SJSA1 (cell line): Measurements from ENCODE around the gene BARX1. TPM values are rescaled to one million over a fixed set of nuclear protein-coding genes. Genes with fewer than 3 reads are reported as not detected.
"Not testable (repeated sequence)": the region's sequence is repeated elsewhere in the genome, so short reads cannot be mapped to it uniquely, and the experiment has no call there.

Source experiments
- DNase-seq, 2 experiments: peaks; one replicate each; pipeline ENCODE4 v3.0.0-alpha.2; 2015 to 2020; ENCODE audit warnings: low spot score in 2 of 2, low read depth in 1 of 2
- H3K27ac ChIP-seq: fragments of 250-450 bp; sonication (Bioruptor Pico); 2 replicates; pipeline ENCODE4 v1.5.1; 2020; ENCODE audit warnings: mild to moderate bottlenecking, moderate library complexity
- H3K27me3 ChIP-seq: fragments of 250-450 bp; sonication (Bioruptor Pico); replicated peaks from 2 replicates; pipeline ENCODE4 v1.5.1; 2020; ENCODE audit warnings: mild to moderate bottlenecking, moderate library complexity
- H3K36me3 ChIP-seq: fragments of 250-450 bp; sonication (Bioruptor Pico); 2 replicates; pipeline ENCODE4 v1.5.1; 2020; ENCODE audit warnings: mild to moderate bottlenecking
- H3K4me1 ChIP-seq: fragments of 250-450 bp; sonication (Bioruptor Pico); replicated peaks from 2 replicates; pipeline ENCODE4 v1.6.1; 2021; ENCODE audit warnings: mild to moderate bottlenecking
- H3K4me3 ChIP-seq: fragments of 250-450 bp; sonication (Bioruptor Pico); 2 replicates; pipeline ENCODE4 v1.5.1; 2020; ENCODE audit warnings: mild to moderate bottlenecking
- H3K9me3 ChIP-seq: fragments of 250-450 bp; sonication (Bioruptor Pico); replicated peaks from 2 replicates; pipeline ENCODE4 v1.5.1; 2020; ENCODE audit warnings: mild to moderate bottlenecking
- total RNA-seq: library from RNA; depleted of rRNA; stranded (reverse); fragments of >200 nt; shearing (Covaris generic); gene quantifications from 2 replicates; pipeline ENCODE4 v1.2.3, GENCODE V29; 2014

The BARX1 gene
- total RNA-seq, 1 experiment from 2014 or later = not detected

GRCh38 chr9:93976081-93976480, 20.9 kb upstream of the BARX1 start:
- Histone ChIP-seq H3K4me3 (no peak overlapping the region), H3K4me1 (no peaks in the 10 kb centered on the region), H3K27ac (no peak overlapping the region), H3K9me3 (no peaks in the 10 kb centered on the region), H3K27me3 (no peaks in the 10 kb centered on the region), H3K36me3 (no peaks in the 10 kb centered on the region)
- DNase-seq = no peak

GRCh38 chr9:93975262-93975661, 20.1 kb upstream of the BARX1 start:
- Histone ChIP-seq H3K27ac (no peak overlapping the region), H3K27me3 (no peaks in the 10 kb centered on the region), H3K4me3 (no peak overlapping the region), H3K9me3 (no peaks in the 10 kb centered on the region), H3K36me3 (no peaks in the 10 kb centered on the region), H3K4me1 (no peaks in the 10 kb centered on the region)
- DNase-seq = no peak

- DNase-seq = no peak
- Histone ChIP-seq H3K27ac (no peak overlapping the region), H3K36me3 (no peaks in the 10 kb centered on the region), H3K4me3 (no peak overlapping the region), H3K27me3 (no peaks in the 10 kb centered on the region), H3K9me3 (no peaks in the 10 kb centered on the region), H3K4me1 (no peaks in the 10 kb centered on the region)
Measured at GRCh38 chr9:93974151-93974550, 19.0 kb upstream of the BARX1 start.

GRCh38 chr9:93972655-93973054, 17.5 kb upstream of the BARX1 start:
- not testable (repeated sequence) for H3K4me1 ChIP-seq, H3K36me3 ChIP-seq, H3K9me3 ChIP-seq, DNase-seq, H3K27me3 ChIP-seq, H3K27ac ChIP-seq, H3K4me3 ChIP-seq

GRCh38 chr9:93969328-93969661, 14.1 kb upstream of the BARX1 start:
- H3K27me3 ChIP-seq = no peaks in the 10 kb centered on the region
- no peaks in the 10 kb centered on the region for H3K36me3 ChIP-seq
- no peak overlapping the region for H3K27ac ChIP-seq
- no peaks in the 10 kb centered on the region for H3K9me3 ChIP-seq
- DNase-seq = no peak
- no peak overlapping the region for H3K4me3 ChIP-seq
- peaks cover 8% of the 10 kb centered on the region for H3K4me1 ChIP-seq

- no peaks in the 10 kb centered on the region for H3K9me3 ChIP-seq
- DNase-seq = peak in 1 of 2 experiments; percentile 17
- no peak overlapping the region for H3K27ac ChIP-seq
- H3K27me3 ChIP-seq = no peaks in the 10 kb centered on the region
- H3K4me3 ChIP-seq = no peak overlapping the region
- H3K4me1 ChIP-seq = peaks cover 8% of the 10 kb centered on the region
- no peaks in the 10 kb centered on the region for H3K36me3 ChIP-seq
Measured at GRCh38 chr9:93968451-93969327, 13.5 kb upstream of the BARX1 start.

- Histone ChIP-seq H3K4me3 (no peak overlapping the region), H3K27ac (no peak overlapping the region)
Measured at GRCh38 chr9:93967020-93967803, 12.1 kb upstream of the BARX1 start.

GRCh38 chr9:93965830-93966577, 10.8 kb upstream of the BARX1 start:
- H3K27ac ChIP-seq = no peak overlapping the region

More at GRCh38 chr9:93967020-93967803, 12.1 kb upstream of the BARX1 start:
- H3K4me1 ChIP-seq = peaks cover 8% of the 10 kb centered on the region
- DNase-seq = no peak
- no peaks in the 10 kb centered on the region for H3K9me3 ChIP-seq
- no peaks in the 10 kb centered on the region for H3K36me3 ChIP-seq
- H3K27me3 ChIP-seq = no peaks in the 10 kb centered on the region

GRCh38 chr9:93964685-93965084, 9.5 kb upstream of the BARX1 start:
- H3K9me3 ChIP-seq = no peaks in the 10 kb centered on the region
- H3K27ac ChIP-seq = no peak overlapping the region

More at GRCh38 chr9:93965830-93966577, 10.8 kb upstream of the BARX1 start:
- peaks cover 8% of the 10 kb centered on the region for H3K4me1 ChIP-seq
- no peaks in the 10 kb centered on the region for H3K27me3 ChIP-seq
- peak in 1 of 2 experiments; percentile 30 for DNase-seq
- no peaks in the 10 kb centered on the region for H3K36me3 ChIP-seq
- H3K4me3 ChIP-seq = no peak overlapping the region
- no peaks in the 10 kb centered on the region for H3K9me3 ChIP-seq

GRCh38 chr9:93963969-93964368, 8.8 kb upstream of the BARX1 start:
- H3K4me1 ChIP-seq = peaks cover 7% of the 10 kb centered on the region
- no peak overlapping the region for H3K27ac ChIP-seq
- H3K4me3 ChIP-seq = no peak overlapping the region
- no peaks in the 10 kb centered on the region for H3K27me3 ChIP-seq
- no peaks in the 10 kb centered on the region for H3K36me3 ChIP-seq
- H3K9me3 ChIP-seq = no peaks in the 10 kb centered on the region
- peak in 1 of 2 experiments; percentile 21 for DNase-seq

More at GRCh38 chr9:93964685-93965084, 9.5 kb upstream of the BARX1 start:
- Histone ChIP-seq H3K36me3 (no peaks in the 10 kb centered on the region), H3K27me3 (no peaks in the 10 kb centered on the region), H3K4me3 (no peak overlapping the region), H3K4me1 (peaks cover 8% of the 10 kb centered on the region)
- DNase-seq = no peak

- not testable (repeated sequence) for DNase-seq, H3K4me1 ChIP-seq, H3K9me3 ChIP-seq, H3K4me3 ChIP-seq, H3K27ac ChIP-seq, H3K27me3 ChIP-seq, H3K36me3 ChIP-seq
Measured at GRCh38 chr9:93963489-93963888, 8.3 kb upstream of the BARX1 start.

GRCh38 chr9:93962561-93963440, 7.6 kb upstream of the BARX1 start:
- no peaks in the 10 kb centered on the region for H3K4me1 ChIP-seq
- H3K9me3 ChIP-seq = no peaks in the 10 kb centered on the region
- peak; percentile 60 to 67 for DNase-seq
- H3K27ac ChIP-seq = no peak overlapping the region
- no peak overlapping the region for H3K4me3 ChIP-seq
- no peaks in the 10 kb centered on the region for H3K27me3 ChIP-seq
- no peaks in the 10 kb centered on the region for H3K36me3 ChIP-seq

GRCh38 chr9:93962017-93962416, 6.9 kb upstream of the BARX1 start:
- no peak for DNase-seq
- H3K4me3 ChIP-seq = no peak overlapping the region
- H3K27ac ChIP-seq = no peak overlapping the region
- H3K4me1 ChIP-seq = no peaks in the 10 kb centered on the region
- H3K27me3 ChIP-seq = no peaks in the 10 kb centered on the region
- no peaks in the 10 kb centered on the region for H3K9me3 ChIP-seq
- H3K36me3 ChIP-seq = no peaks in the 10 kb centered on the region
